RWPE2 (cell line): ENCODE data around the gene XIAP.

ENCODE experiments used
- ATAC-seq: fragments of 200-7000 bp; cut with Tn5 transposase; 3 replicates; pipeline ENCODE4 v1.9.1; 2021; ENCODE audit warnings: low read depth
- DNase-seq: peaks from one replicate; pipeline ENCODE4 v3.0.0-alpha.2; 2020; ENCODE audit warnings: low spot score
- H3K27ac ChIP-seq: fragments of 450-650 bp; 2 replicates; pipeline ENCODE4 v1.5.1; 2017; ENCODE audit warnings: mild to moderate bottlenecking; ENCODE audit not compliant: poor library complexity, severe bottlenecking
- H3K27me3 ChIP-seq: fragments of 250-450 bp; sonication (Bioruptor Pico); 2 replicates; pipeline ENCODE4 v1.5.1; 2021; ENCODE audit warnings: mild to moderate bottlenecking, moderate library complexity; ENCODE audit not compliant: insufficient read depth, poor library complexity, severe bottlenecking
- H3K36me3 ChIP-seq: fragments of 250-450 bp; sonication (Bioruptor Pico); 2 replicates; pipeline ENCODE4 v1.5.1; 2020; ENCODE audit warnings: low read depth, mild to moderate bottlenecking, moderate library complexity
- H3K4me1 ChIP-seq: fragments of 250-450 bp; sonication (Bioruptor Pico); 2 replicates; pipeline ENCODE4 v1.5.1; 2021; ENCODE audit warnings: mild to moderate bottlenecking, moderate library complexity; ENCODE audit not compliant: insufficient read depth, poor library complexity, severe bottlenecking
- H3K4me3 ChIP-seq: fragments of 250-450 bp; sonication (Bioruptor Pico); 2 replicates; pipeline ENCODE4 v1.5.1; 2021; ENCODE audit warnings: mild to moderate bottlenecking, moderate library complexity; ENCODE audit not compliant: severe bottlenecking
- H3K9me3 ChIP-seq: fragments of 250-450 bp; sonication (Bioruptor Pico); 2 replicates; pipeline ENCODE4 v1.5.1; 2021; ENCODE audit warnings: mild to moderate bottlenecking, moderate library complexity; ENCODE audit not compliant: severe bottlenecking
- TF ChIP-seq, protein P1 (sequence below): fragments of 450-650 bp; IDR thresholded peaks from one replicate; pipeline ENCODE4 v1.5.1; 2017; ENCODE audit warnings: mild to moderate bottlenecking, moderate library complexity; ENCODE audit not compliant: poor library complexity, severe bottlenecking

Gene XIAP

DNA sequence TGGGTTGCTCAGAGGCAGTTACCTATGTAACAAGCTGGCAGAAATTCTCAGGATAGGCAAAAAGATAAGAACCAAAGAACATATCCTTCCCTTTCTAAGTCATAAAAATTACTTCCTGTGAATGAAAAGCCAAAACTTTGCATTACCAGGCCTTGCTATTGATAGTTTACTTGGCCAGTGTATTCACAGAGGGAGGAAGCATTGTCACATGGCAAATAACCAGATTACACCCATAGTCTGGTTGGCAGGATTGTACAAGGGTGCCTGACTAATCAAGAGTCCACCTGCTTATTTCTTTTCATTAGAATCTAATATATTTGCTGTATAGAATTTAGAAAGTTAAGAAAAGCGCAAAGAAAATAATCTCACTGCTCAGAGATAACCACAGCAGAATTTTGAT is 14.1 kb downstream of the XIAP start:
- Histone ChIP-seq H3K27me3 (no peaks in the 10 kb centered on the region), H3K27ac (no peak overlapping the region), H3K4me1 (peaks cover 3% of the 10 kb centered on the region), H3K9me3 (no peaks in the 10 kb centered on the region), H3K4me3 (no peak overlapping the region), H3K36me3 (no peaks in the 10 kb centered on the region)
- TF ChIP-seq, protein P1, sequence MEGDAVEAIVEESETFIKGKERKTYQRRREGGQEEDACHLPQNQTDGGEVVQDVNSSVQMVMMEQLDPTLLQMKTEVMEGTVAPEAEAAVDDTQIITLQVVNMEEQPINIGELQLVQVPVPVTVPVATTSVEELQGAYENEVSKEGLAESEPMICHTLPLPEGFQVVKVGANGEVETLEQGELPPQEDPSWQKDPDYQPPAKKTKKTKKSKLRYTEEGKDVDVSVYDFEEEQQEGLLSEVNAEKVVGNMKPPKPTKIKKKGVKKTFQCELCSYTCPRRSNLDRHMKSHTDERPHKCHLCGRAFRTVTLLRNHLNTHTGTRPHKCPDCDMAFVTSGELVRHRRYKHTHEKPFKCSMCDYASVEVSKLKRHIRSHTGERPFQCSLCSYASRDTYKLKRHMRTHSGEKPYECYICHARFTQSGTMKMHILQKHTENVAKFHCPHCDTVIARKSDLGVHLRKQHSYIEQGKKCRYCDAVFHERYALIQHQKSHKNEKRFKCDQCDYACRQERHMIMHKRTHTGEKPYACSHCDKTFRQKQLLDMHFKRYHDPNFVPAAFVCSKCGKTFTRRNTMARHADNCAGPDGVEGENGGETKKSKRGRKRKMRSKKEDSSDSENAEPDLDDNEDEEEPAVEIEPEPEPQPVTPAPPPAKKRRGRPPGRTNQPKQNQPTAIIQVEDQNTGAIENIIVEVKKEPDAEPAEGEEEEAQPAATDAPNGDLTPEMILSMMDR: no peak
- ATAC-seq (no peak), DNase-seq (no peak)

DNA sequence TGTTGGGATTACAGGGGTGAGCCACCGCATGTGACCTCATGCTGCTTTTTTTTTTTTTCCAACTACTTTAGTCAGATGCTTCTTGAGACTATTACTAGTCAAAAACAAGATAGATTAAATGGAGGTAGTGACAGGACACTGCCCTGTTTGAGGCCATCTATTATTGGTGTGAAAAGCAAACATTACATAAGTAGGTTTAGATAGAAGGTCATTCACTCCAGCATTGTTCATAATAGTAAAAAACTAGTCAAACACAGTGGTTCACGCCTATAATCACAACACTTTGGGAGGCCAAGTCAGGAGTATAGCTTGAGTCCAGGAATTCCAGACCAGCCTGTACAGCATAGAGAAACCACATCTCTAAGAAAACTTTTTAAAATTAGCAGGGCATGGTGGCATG is 16.3 kb downstream of the XIAP start:
- no peak for ATAC-seq
- no peaks in the 10 kb centered on the region for H3K27me3 ChIP-seq
- TF ChIP-seq, protein P1: no peak
- no peak overlapping the region for H3K4me3 ChIP-seq
- H3K36me3 ChIP-seq: no peaks in the 10 kb centered on the region
- DNase-seq: no peak
- no peaks in the 10 kb centered on the region for H3K4me1 ChIP-seq
- no peaks in the 10 kb centered on the region for H3K9me3 ChIP-seq
- H3K27ac ChIP-seq: no peak overlapping the region

DNA sequence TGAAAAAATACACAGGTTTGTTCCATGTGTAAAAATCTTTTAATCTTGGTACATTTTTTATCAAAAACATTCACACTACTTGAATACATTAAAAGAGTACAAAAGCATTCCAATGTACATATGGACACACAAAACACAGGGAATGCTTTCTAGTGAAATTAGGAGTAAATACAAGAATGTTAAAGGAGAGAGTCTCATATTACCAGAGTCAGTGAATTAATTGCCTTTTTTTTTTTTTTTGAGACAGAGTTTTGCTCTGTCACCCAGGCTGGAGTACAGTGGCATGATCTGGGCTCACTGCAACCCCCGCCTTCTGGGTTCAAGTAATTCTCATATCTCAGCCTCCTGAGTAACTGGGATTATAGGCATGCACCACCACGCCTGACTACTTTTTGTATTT is 17.0 kb downstream of the XIAP start:
- Histone ChIP-seq H3K9me3 (no peaks in the 10 kb centered on the region), H3K27ac (no peak overlapping the region), H3K4me1 (no peaks in the 10 kb centered on the region), H3K4me3 (no peak overlapping the region), H3K27me3 (no peaks in the 10 kb centered on the region), H3K36me3 (no peaks in the 10 kb centered on the region)
- ATAC-seq (no peak), DNase-seq (no peak)
- TF ChIP-seq, protein P1: no peak

DNA sequence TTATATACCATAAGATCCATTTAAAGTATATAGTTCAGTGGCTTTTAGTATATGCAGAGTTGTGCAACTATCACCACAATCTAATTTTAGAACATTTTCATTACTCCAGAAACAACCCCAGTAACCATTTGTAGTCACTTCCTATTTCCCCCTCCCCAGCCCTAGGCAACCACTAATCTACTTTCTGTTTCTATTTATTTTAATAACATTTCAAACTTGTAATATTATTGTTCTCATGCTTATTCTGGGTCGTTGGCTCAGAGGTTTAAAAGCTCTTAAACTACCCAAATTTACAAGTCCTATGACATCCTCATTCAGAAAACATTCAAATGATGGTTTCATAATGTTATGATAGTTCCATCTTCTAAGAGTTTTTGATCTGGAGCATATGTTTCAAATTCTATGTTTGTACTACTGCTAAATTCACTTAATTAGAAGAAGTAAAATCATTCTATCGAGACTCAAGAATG is 18.4 kb downstream of the XIAP start:
- H3K4me1 ChIP-seq: no peaks in the 10 kb centered on the region
- DNase-seq (no peak), ATAC-seq (no peak)
- no peaks in the 10 kb centered on the region for H3K27me3 ChIP-seq
- no peak overlapping the region for H3K4me3 ChIP-seq
- H3K9me3 ChIP-seq: no peaks in the 10 kb centered on the region
- H3K36me3 ChIP-seq: no peaks in the 10 kb centered on the region
- TF ChIP-seq, protein P1: no peak
- H3K27ac ChIP-seq: no peak overlapping the region

DNA sequence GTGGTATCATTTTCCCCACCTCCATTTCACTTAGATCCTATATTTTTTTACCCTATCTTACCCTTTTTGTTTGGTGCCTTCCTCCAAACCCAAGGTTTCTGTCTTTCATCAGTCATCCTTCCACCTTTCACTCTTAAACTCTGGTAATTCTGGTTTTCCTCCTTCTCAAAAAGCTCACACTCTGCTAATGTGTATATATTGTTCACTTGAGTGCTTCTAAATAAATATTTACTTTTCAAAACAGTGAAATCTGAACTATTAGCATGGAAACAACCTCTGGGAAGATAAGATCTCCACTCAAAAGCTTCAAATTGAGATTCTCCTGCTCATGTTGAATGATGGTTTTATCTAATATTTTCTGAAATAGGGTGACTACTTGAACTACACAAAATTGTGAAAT is 21.5 kb downstream of the XIAP start:
- TF ChIP-seq, protein P1: no peak
- Histone ChIP-seq H3K27me3 (no peaks in the 10 kb centered on the region), H3K4me1 (no peaks in the 10 kb centered on the region), H3K4me3 (no peak overlapping the region), H3K27ac (no peak overlapping the region), H3K9me3 (no peaks in the 10 kb centered on the region), H3K36me3 (peaks cover 7% of the 10 kb centered on the region; the same call in 1 of the 2 replicates)
- no peak for ATAC-seq
- no peak for DNase-seq
